Loucy (cell line): ENCODE data around the gene TNFRSF19.

Experiments
- CTCF ChIP-seq: fragments of 200-600 bp; sonication (generic); conservative IDR thresholded peaks from 2 replicates; pipeline ENCODE4 v1.5.1; 2014; ENCODE audit warnings: mild to moderate bottlenecking, antibody characterized with exemption, low read length
- EZH2phosphoT487 ChIP-seq: fragments of 200-600 bp; IDR thresholded peaks from 2 replicates; pipeline ENCODE4 v1.6.1; 2018; ENCODE audit warnings: antibody characterized with exemption, mild to moderate bottlenecking, moderate library complexity, borderline replicate concordance

GRCh38 chr13:23710366-23710765 is 140.2 kb downstream of the TNFRSF19 start:
- TF ChIP-seq CTCF (no peak), EZH2phosphoT487 (no peak)
